SK-N-SH treated with all-trans-retinoic acid at 6 μM for 48 hours (cell line): ENCODE data around the gene ORC3.
A peak's percentile ranks its signal among the peaks of the same experiment; 100 is the strongest.

ENCODE experiments used
- ATAC-seq: fragments of 200-7000 bp; cut with Tn5 transposase; 3 replicates; pipeline ENCODE4 v1.9.1; 2020; ENCODE audit warnings: mild to moderate bottlenecking, moderate library complexity
- ARNTL ChIP-seq: fragments of 450-650 bp; formaldehyde crosslinking; IDR thresholded peaks from 2 replicates; pipeline ENCODE4 v1.5.0; 2020; ENCODE audit warnings: low read depth, mild to moderate bottlenecking, moderate library complexity, borderline replicate concordance
- BACH2 ChIP-seq: fragments of 250-450 bp; sonication (Bioruptor Pico); IDR thresholded peaks from 2 replicates; pipeline ENCODE4 v1.9.0; 2021; ENCODE audit warnings: mild to moderate bottlenecking, borderline replicate concordance
- CSDC2 ChIP-seq: fragments of 250-450 bp; sonication (Bioruptor Pico); IDR thresholded peaks from 2 replicates; pipeline ENCODE4 v1.5.0; 2020; ENCODE audit warnings: mild to moderate bottlenecking, moderate library complexity
- CSRNP3 ChIP-seq: fragments of 250-450 bp; sonication (Bioruptor Pico); IDR thresholded peaks from 2 replicates; pipeline ENCODE4 v1.5.1; 2021; ENCODE audit warnings: mild to moderate bottlenecking, moderate library complexity
- ESRRG ChIP-seq: fragments of 250-450 bp; sonication (Bioruptor Pico); IDR thresholded peaks from 2 replicates; pipeline ENCODE4 v1.6.1; 2021; ENCODE audit warnings: mild to moderate bottlenecking
- ISL1 ChIP-seq: fragments of 250-450 bp; sonication (Bioruptor Pico); IDR thresholded peaks from 2 replicates; pipeline ENCODE4 v2.1.2; 2022; ENCODE audit warnings: mild to moderate bottlenecking, moderate library complexity
- OSR1 ChIP-seq: fragments of 250-450 bp; sonication (Bioruptor Pico); IDR thresholded peaks from 2 replicates; pipeline ENCODE4 v1.8.0; 2022; ENCODE audit warnings: moderate library complexity, mild to moderate bottlenecking, inconsistent platforms
- POU6F1 ChIP-seq: fragments of 250-450 bp; sonication (Bioruptor Pico); IDR thresholded peaks from 2 replicates; pipeline ENCODE4 v1.8.0; 2021; ENCODE audit warnings: low read depth, mild to moderate bottlenecking, moderate library complexity, borderline replicate concordance
- PPARA ChIP-seq: fragments of 250-450 bp; sonication (Bioruptor Pico); IDR thresholded peaks from 2 replicates; pipeline ENCODE4 v1.5.0; 2020; ENCODE audit warnings: mild to moderate bottlenecking, borderline replicate concordance
- RARB ChIP-seq: fragments of 250-450 bp; sonication (Bioruptor Pico); IDR thresholded peaks from 2 replicates; pipeline ENCODE4 v1.8.0; 2021; ENCODE audit warnings: mild to moderate bottlenecking, moderate library complexity
- TOX ChIP-seq: fragments of 250-450 bp; sonication (Bioruptor Pico); IDR thresholded peaks from 2 replicates; pipeline ENCODE4 v1.8.0; 2021; ENCODE audit warnings: mild to moderate bottlenecking, moderate library complexity, borderline replicate concordance
- ZFP3 ChIP-seq: fragments of 250-450 bp; sonication (Bioruptor Pico); IDR thresholded peaks from 2 replicates; pipeline ENCODE4 v1.5.0; 2020; ENCODE audit warnings: mild to moderate bottlenecking, moderate library complexity
- ZNF565 ChIP-seq: fragments of 450-650 bp; formaldehyde crosslinking; conservative IDR thresholded peaks from 2 replicates; pipeline ENCODE4 v1.5.0; 2020; ENCODE audit warnings: low read depth, mild to moderate bottlenecking, moderate library complexity
- ZNF70 ChIP-seq: fragments of 450-650 bp; formaldehyde crosslinking; IDR thresholded peaks from 2 replicates; pipeline ENCODE4 v1.5.0; 2020; ENCODE audit warnings: mild to moderate bottlenecking, moderate library complexity
- ZNF8 ChIP-seq: fragments of 450-650 bp; formaldehyde crosslinking; IDR thresholded peaks from 2 replicates; pipeline ENCODE4 v1.5.0; 2020; ENCODE audit warnings: mild to moderate bottlenecking, moderate library complexity
- TF ChIP-seq, protein P1 (sequence below): fragments of 250-450 bp; sonication (Bioruptor Pico); IDR thresholded peaks from 2 replicates; pipeline ENCODE4 v1.5.0; 2020; ENCODE audit warnings: mild to moderate bottlenecking, moderate library complexity
- TF ChIP-seq, protein P2 (sequence below): fragments of 250-450 bp; sonication (Bioruptor Pico); IDR thresholded peaks from 2 replicates; pipeline ENCODE4 v1.8.0; 2020; ENCODE audit warnings: mild to moderate bottlenecking, moderate library complexity, borderline replicate concordance

ORC3 gene

DNA sequence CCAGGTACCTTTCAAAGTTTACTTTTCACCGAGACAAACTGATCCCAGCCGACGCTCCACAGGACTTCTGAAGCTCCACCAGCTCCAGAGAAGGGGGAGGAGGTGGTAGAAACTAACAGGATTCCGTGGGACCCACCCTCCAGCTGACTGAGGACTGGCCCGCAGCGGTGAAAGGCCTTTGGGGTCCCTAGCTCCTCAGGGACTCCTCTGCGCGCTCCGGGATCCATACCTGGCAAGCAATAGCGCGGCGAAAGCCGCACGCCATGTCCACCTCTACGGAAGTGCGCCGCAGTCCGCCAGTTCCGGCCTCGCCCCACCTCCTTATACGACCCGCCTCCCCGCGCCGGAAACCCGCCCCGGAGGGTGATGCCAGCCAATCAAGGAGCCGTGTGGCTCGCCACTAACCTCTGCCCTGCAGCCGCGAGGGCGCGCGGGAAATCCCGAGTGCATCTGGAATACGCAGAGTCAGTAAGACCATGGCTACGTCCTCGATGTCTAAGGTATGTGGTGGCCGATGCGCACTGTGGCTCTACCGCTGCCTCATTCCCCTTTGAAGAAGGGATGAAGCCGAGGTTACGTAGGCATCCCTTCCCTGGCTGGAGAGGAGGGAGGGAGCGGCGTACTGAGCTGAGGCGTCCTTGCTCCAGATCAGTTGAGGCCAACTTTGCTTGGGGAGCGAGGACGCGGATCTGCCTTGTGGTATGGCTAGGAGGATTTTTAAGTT, at the start of gene ORC3, which contains the start of gene RARS2:
Gene ORC3 (plus strand): TSS at position 443 of the 724 bp plus-strand sequence. CDS start 34 bp downstream, at position 477.
Gene RARS2 (minus strand): TSS at position 295 of the 724 bp plus-strand sequence. CDS start 30 bp downstream, at position 265.
- TF ChIP-seq CSRNP3, result no peak
- no peak for TF ChIP-seq ZNF565
- peak; percentile 77 for TF ChIP-seq ZNF8
- TF ChIP-seq PPARA (CRISPR knock-in tag), result no peak
- no peak for TF ChIP-seq BACH2 (CRISPR knock-in tag)
- TF ChIP-seq ARNTL (CRISPR knock-in tag), result no peak
- no peak for TF ChIP-seq ESRRG (CRISPR knock-in tag)
- TF ChIP-seq RARB (CRISPR knock-in tag), result no peak
- TF ChIP-seq, protein P1, sequence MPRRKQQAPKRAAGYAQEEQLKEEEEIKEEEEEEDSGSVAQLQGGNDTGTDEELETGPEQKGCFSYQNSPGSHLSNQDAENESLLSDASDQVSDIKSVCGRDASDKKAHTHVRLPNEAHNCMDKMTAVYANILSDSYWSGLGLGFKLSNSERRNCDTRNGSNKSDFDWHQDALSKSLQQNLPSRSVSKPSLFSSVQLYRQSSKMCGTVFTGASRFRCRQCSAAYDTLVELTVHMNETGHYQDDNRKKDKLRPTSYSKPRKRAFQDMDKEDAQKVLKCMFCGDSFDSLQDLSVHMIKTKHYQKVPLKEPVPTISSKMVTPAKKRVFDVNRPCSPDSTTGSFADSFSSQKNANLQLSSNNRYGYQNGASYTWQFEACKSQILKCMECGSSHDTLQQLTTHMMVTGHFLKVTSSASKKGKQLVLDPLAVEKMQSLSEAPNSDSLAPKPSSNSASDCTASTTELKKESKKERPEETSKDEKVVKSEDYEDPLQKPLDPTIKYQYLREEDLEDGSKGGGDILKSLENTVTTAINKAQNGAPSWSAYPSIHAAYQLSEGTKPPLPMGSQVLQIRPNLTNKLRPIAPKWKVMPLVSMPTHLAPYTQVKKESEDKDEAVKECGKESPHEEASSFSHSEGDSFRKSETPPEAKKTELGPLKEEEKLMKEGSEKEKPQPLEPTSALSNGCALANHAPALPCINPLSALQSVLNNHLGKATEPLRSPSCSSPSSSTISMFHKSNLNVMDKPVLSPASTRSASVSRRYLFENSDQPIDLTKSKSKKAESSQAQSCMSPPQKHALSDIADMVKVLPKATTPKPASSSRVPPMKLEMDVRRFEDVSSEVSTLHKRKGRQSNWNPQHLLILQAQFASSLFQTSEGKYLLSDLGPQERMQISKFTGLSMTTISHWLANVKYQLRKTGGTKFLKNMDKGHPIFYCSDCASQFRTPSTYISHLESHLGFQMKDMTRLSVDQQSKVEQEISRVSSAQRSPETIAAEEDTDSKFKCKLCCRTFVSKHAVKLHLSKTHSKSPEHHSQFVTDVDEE (CRISPR knock-in tag), result 0 out of 2 replicates have a peak, but pooled peaks have one; percentile 39
- ATAC-seq, result peak; percentile 100

DNA sequence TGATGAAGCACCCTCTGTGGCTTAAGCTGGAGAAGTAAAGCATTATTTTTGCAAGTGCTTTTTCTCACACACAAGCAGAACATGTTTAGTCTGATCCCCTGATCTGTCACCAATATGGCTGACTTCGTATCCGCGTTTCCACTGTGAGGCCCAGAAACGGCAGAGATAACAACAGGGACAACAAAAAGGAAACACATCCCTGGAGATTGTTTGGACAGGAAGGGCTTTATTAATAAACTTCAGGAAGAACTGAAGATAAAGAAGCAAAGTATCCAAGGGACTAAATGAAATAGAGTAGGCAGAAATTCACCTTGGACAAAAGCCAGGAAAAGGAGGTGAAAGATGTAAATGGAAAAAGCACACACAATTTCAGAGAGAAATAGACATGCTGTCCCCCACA, 49.4 kb upstream of the ORC3 start:
- TF ChIP-seq ARNTL (CRISPR knock-in tag) (no peak), OSR1 (CRISPR knock-in tag) (no peak), ZFP3 (CRISPR knock-in tag) (no peak), CSRNP3 (no peak), BACH2 (CRISPR knock-in tag) (no peak), RARB (CRISPR knock-in tag) (no peak), ISL1 (no peak), CSDC2 (CRISPR knock-in tag) (no peak), TOX (CRISPR knock-in tag) (no peak)
- TF ChIP-seq, protein P2, sequence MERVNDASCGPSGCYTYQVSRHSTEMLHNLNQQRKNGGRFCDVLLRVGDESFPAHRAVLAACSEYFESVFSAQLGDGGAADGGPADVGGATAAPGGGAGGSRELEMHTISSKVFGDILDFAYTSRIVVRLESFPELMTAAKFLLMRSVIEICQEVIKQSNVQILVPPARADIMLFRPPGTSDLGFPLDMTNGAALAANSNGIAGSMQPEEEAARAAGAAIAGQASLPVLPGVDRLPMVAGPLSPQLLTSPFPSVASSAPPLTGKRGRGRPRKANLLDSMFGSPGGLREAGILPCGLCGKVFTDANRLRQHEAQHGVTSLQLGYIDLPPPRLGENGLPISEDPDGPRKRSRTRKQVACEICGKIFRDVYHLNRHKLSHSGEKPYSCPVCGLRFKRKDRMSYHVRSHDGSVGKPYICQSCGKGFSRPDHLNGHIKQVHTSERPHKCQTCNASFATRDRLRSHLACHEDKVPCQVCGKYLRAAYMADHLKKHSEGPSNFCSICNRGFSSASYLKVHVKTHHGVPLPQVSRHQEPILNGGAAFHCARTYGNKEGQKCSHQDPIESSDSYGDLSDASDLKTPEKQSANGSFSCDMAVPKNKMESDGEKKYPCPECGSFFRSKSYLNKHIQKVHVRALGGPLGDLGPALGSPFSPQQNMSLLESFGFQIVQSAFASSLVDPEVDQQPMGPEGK (CRISPR knock-in tag), result no peak
- no peak for ATAC-seq

- ATAC-seq, result no peak
These were observed 48.9 kb upstream of the ORC3 start for GRCh38 chr6:87541041-87541440.

More at GRCh38 chr6:87541041-87541440, 48.9 kb upstream of the ORC3 start:
- no peak for TF ChIP-seq CSDC2 (CRISPR knock-in tag)
- no peak for TF ChIP-seq ZFP3 (CRISPR knock-in tag)
- TF ChIP-seq BACH2 (CRISPR knock-in tag), result no peak
- TF ChIP-seq PPARA (CRISPR knock-in tag), result no peak
- no peak for TF ChIP-seq POU6F1 (CRISPR knock-in tag)
- no peak for TF ChIP-seq ZNF70 (CRISPR knock-in tag)
- TF ChIP-seq, protein P1 (CRISPR knock-in tag), result no peak
- no peak for TF ChIP-seq ARNTL (CRISPR knock-in tag)
